RCC 7860 (cell line): ENCODE results near the gene ISG15.

Experiments used
- DNase-seq: peaks from one replicate; pipeline ENCODE4 v3.0.0-alpha.2; 2015; ENCODE audit warnings: low spot score
- FAIRE-seq: peaks from 2 replicates; lab custom pipeline; 2012; peaks lifted over from hg19 to GRCh38; lab: Jason Lieb, UNC

The ISG15 gene

DNA sequence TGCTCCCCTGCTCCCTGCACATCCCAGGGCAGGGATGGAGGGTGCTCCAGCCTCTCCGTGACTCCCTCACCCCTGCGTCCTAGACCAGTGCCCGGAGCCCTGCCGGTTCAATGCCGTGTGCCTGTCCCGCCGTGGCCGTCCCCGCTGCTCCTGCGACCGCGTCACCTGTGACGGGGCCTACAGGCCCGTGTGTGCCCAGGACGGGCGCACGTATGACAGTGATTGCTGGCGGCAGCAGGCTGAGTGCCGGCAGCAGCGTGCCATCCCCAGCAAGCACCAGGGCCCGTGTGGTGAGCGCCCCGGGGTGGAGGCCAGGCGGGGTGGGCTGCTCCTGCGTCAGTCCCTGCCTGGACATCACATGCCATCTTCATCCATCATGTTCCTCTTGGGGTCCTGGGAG is 28.6 kb downstream of the ISG15 start:
- FAIRE-seq (no peak), DNase-seq (no peak)

DNA sequence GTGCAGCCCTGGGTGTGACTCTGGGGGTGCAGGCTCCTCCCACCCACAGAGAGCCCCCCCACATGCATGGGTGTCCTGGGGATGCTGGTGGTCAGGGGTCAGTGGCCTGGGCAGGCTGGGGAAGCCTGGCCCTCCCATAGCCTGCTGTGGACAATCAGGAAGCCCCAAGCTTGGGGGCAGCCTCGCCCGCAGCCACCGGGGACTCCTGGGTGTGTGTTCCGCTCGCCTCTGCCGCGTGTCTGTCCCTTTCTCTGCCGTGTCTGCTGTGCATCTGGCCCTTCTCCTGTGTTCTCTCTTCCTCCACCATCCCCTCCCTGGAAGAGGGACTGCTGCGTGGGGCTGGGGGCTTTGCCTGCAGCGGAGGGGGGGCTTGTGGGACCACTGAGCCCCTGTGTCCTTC is 29.5 kb downstream of the ISG15 start:
- no peak for FAIRE-seq
- no peak for DNase-seq

DNA sequence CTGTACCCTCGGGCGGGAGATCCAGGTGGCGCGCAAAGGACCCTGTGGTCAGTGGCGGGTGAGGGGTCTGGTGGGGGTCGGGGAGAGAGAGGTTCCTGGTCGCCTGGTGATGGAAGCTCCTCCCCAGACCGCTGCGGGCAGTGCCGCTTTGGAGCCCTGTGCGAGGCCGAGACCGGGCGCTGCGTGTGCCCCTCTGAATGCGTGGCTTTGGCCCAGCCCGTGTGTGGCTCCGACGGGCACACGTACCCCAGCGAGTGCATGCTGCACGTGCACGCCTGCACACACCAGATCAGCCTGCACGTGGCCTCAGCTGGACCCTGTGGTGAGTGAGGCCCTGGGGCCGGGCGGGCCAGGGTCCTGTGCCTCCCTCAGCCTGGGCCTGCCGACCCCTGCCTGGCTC is 30.1 kb downstream of the ISG15 start:
- FAIRE-seq, result no peak
- DNase-seq, result no peak

DNA sequence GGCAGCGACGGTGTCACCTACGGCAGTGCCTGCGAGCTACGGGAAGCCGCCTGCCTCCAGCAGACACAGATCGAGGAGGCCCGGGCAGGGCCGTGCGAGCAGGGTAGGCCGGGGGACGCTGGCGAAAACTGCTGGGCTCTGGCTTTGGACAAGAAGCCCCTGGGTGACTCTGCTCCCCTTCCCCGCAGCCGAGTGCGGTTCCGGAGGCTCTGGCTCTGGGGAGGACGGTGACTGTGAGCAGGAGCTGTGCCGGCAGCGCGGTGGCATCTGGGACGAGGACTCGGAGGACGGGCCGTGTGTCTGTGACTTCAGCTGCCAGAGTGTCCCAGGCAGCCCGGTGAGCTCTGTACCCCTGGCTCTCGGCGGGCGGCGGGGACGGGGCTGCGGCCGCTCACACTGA is 30.6 kb downstream of the ISG15 start:
- no peak for FAIRE-seq
- DNase-seq, result no peak

DNA sequence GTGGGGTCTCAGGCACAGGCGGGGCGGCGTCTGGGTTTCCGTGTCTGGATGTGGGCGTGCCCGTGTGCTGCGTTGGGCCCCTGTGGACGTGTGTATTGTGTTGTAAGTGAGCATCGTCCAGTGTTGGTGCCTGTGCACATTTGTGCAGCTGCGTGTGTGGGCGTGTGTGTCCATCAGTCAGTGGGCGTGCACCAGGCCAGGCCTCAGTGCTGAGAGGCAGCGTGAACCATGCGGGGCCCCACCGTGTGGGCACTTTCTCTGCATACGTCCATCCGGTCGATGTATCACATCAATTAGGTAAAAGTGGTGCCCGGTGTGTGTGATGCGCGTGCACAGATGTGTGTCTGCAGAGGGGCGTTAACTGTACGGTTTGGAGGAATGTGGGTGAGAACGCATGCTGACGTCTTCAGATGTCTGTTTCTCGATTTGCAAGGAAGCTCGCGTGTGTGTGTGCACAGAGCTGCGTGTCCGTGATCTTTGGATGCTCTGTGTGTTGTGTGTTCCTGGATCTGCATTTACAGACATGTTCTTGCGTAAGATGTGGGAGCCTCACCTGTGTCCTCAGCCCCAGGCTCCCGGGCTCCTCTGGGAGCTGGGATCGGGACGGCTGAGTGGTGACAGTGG is 31.3 kb downstream of the ISG15 start:
- DNase-seq (no peak), FAIRE-seq (no peak)

DNA sequence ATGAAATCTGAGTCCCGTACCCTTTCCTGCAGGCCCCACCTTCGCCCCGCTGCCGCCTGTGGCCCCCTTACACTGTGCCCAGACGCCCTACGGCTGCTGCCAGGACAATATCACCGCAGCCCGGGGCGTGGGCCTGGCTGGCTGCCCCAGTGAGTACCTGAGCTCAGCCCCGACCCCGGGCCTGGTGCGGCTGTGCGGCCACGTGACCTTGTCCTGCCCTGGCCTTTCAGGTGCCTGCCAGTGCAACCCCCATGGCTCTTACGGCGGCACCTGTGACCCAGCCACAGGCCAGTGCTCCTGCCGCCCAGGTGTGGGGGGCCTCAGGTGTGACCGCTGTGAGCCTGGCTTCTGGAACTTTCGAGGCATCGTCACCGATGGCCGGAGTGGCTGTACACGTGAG is 31.8 kb downstream of the ISG15 start:
- no peak for DNase-seq
- FAIRE-seq, result no peak

DNA sequence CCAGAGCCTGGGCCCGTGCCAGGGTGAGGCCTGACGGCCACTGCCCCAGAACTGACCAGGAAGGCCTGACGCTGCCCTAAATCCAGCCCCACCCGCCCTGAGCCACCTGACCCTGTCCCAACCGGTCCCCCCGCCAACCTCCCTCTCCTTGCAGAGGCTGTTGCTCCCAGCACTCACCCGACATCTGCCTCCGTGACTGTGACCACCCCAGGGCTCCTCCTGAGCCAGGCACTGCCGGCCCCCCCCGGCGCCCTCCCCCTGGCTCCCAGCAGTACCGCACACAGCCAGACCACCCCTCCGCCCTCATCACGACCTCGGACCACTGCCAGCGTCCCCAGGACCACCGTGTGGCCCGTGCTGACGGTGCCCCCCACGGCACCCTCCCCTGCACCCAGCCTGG is 32.9 kb downstream of the ISG15 start:
- FAIRE-seq, result no peak
- no peak for DNase-seq

DNA sequence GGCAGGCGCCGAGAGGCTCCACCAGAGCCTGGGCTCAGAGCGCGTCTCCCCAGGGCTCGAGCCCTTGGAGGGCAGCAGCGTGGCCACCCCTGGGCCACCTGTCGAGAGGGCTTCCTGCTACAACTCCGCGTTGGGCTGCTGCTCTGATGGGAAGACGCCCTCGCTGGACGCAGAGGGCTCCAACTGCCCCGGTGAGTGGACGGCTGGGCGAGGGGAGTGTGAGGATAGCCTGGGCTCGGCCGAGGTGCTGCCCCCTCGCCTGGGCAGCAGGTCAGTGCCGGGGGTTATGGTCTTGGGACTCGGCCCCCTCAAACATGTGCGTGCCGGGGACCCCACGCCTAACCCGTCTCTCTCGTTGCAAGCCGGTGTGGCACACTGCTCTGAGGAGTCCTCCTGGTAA is 33.5 kb downstream of the ISG15 start:
- FAIRE-seq (no peak), DNase-seq (no peak)

DNA sequence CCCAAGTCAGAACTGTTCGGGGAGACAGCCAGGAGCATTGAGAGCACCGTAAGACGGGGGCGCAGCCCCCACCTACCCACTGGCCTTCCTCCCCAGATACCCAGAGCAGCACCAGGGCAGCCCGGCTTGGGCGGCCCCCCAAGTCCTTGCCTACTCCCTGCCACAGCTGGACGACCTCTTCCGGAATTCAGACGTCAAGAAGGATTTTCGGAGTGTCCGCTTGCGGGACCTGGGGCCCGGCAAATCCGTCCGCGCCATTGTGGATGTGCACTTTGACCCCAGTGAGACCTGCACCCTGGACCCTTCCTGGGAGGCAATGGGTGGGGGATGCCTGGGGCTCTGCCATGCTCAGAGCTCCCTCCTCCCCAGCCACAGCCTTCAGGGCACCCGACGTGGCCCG is 34.1 kb downstream of the ISG15 start:
- DNase-seq (no peak), FAIRE-seq (no peak)

DNA sequence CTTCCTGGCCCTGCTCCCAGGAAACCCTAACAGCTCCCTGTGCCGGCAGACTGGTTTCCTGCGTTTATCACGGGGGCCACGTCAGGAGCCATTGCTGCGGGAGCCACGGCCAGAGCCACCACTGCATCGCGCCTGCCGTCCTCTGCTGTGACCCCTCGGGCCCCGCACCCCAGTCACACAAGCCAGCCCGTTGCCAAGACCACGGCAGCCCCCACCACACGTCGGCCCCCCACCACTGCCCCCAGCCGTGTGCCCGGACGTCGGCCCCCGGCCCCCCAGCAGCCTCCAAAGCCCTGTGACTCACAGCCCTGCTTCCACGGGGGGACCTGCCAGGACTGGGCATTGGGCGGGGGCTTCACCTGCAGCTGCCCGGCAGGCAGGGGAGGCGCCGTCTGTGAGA is 34.7 kb downstream of the ISG15 start:
- no peak for FAIRE-seq
- no peak for DNase-seq

DNA sequence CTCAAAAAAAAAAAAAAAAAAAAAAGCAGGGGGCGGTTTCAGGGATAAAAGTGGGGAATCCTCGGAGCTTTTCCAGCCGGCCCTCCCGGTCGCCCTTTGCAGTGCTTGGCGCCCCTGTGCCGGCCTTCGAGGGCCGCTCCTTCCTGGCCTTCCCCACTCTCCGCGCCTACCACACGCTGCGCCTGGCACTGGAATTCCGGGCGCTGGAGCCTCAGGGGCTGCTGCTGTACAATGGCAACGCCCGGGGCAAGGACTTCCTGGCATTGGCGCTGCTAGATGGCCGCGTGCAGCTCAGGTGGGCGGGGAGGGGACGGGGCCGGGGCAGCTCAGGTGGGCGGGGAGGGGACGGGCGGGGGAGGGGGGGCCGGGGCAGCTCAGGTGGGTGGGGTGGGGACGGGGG is 35.5 kb downstream of the ISG15 start:
- DNase-seq (no peak), FAIRE-seq (no peak)

DNA sequence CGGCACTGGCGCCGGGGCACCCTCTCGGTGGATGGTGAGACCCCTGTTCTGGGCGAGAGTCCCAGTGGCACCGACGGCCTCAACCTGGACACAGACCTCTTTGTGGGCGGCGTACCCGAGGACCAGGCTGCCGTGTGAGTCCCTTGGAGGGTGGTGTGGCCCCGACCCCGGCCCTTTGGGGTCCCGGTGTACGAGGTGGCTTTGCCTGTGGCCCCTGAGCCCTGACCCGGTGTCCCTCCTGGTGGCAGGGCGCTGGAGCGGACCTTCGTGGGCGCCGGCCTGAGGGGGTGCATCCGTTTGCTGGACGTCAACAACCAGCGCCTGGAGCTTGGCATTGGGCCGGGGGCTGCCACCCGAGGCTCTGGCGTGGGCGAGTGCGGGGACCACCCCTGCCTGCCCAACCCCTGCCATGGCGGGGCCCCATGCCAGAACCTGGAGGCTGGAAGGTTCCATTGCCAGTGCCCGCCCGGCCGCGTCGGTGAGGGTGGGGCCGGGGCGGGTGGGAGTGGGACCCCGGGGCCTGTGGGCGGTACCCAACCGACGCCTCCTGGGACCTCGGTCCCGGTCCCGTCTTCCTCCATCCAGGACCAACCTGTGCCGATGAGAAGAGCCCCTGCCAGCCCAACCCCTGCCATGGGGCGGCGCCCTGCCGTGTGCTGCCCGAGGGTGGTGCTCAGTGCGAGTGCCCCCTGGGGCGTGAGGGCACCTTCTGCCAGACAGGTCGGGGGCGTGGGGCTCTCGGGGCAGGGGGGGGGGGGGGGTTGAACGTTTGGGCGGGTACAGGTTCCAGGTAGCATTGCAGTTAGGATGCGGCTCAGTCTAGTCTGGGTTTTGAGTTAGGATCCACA is 36.2 kb downstream of the ISG15 start:
- no peak for FAIRE-seq

DNA sequence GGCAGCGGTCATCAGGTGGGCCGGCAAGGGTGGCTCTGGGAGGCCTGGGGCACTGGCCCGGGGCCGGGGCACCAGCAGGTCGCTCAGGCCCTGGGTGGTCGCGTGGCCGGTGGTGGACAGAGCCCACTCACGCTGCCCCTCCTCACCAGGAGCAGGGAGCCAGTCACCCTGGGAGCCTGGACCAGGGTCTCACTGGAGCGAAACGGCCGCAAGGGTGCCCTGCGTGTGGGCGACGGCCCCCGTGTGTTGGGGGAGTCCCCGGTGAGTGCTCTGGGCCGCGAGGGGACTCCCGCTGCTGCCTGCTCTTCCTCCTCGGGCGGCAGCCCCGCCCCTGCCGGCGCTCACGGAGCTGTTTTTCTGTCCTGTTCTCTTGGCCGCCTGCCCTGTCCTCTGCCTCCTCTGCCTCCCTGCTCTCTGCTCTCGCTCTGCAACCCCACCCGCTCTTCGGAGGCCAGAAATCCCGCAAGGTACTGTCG is 37.3 kb downstream of the ISG15 start:
- DNase-seq, result no peak

More for the DNA sequence above, 36.2 kb downstream of the ISG15 start:
- no peak for DNase-seq

DNA sequence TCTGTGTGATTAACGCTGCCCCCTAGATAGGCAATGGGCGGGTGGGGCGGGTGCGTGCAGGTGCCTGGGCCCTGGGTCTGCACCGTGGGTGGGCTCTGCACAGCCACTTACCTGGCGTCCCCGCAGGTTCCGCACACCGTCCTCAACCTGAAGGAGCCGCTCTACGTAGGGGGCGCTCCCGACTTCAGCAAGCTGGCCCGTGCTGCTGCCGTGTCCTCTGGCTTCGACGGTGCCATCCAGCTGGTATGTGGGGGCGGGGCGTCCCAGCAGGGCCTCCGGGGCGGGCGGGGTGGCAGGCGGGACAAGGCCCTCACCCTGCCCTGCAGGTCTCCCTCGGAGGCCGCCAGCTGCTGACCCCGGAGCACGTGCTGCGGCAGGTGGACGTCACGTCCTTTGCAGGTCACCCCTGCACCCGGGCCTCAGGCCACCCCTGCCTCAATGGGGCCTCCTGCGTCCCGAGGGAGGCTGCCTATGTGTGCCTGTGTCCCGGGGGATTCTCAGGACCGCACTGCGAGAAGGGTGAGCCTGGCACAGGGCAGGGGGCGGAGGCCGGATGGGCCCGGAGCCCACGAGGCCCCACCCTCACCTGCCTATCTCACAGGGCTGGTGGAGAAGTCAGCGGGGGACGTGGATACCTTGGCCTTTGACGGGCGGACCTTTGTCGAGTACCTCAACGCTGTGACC is 38.0 kb downstream of the ISG15 start:
- DNase-seq (no peak), FAIRE-seq (no peak)

More for the DNA sequence above, 37.3 kb downstream of the ISG15 start:
- FAIRE-seq, result no peak

DNA sequence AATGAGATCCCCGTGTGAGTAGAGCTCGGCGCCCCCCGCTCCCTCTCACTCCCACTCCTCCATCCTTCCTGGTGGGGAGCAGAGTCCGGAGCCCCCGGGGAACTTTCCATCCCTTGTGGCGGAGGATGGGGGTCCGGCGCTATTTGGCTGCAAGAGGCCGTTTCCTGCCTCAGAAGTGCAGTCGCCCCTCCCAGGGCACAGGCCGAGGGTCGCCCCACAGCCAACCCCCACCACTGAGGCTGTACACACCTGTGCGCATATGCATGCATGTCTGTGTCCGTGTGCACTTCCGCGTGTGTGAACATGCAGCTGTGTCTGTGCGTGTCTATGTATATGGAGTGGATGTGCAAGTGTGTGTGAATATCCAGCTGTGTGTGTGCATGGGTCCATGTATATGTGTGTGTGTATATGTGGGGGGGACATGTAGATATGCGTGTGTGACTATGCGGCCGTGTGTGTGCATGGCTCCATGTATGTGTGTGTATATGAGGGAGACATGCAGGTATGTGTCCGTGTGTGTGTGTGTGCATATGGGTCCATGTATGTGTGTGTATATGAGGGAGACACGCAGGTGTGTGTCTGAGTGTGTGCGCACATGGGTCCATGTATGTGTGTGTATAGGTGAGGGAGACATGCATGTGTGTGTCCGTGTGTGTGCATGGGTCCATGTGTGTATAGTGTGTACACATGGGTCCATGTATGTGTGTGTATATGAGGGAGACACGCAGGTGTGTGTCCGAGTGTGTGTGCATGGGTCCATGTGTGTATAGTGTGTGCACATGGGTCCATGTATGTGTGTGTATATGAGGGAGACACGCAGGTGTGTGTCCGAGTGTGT is 38.9 kb downstream of the ISG15 start:
- DNase-seq, result no peak
- FAIRE-seq, result no peak

DNA sequence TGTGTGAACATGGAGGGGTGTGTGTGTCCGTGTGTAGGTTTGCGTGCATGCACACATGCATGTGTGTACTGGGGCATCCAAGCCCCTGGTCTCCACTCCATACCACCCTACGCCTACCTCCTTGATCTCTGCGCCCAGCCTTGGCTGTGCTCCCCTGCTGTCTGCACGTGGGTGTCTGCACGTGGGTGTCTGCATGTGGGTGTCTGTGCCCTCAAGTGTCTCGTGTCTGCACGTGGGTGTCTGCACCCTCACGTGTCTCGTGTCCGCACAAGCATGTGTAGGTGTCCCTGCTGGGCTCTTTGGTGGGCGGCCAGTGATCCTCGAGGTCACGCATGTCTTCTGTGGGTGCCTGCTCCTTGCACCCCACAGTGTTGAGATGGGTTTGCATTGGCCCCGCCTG is 39.7 kb downstream of the ISG15 start:
- FAIRE-seq, result no peak
- DNase-seq, result no peak

DNA sequence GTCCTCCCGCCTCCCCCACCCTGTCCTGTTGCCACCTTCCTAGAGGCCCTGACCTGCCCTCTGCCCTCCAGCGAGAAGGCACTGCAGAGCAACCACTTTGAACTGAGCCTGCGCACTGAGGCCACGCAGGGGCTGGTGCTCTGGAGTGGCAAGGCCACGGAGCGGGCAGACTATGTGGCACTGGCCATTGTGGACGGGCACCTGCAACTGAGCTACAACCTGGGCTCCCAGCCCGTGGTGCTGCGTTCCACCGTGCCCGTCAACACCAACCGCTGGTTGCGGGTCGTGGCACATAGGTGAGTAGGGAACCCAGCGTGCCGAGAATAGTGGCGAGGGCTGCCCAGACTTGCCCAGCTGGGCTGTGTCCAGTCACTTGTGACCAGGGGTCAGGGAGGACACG is 40.4 kb downstream of the ISG15 start:
- FAIRE-seq (no peak), DNase-seq (no peak)

DNA sequence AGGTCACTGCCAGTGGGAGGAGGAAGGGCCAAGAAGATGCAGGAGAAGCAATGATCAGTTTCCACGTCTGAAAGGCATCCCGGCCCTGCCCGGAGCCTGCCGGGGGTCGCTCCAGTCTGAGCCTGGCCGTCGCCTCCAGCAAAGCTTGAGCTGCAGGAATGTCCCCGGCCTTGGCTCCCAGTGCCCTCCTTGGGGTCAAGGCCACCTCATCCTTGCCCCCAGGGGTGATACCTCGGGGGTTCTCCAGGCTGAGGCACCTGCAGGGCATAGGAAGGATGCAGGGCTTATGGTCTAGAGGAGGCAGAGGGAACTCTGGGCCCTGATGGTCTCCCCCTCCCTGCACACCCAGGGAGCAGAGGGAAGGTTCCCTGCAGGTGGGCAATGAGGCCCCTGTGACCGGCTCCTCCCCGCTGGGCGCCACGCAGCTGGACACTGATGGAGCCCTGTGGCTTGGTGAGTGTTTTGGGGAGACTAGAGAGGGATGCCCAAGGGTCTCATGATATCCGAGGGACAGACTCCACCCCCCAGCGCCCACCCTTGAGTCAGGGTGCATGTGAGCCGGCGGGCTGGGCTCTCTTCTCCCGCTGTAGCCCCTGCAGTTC is 40.9 kb downstream of the ISG15 start:
- no peak for DNase-seq
- FAIRE-seq, result no peak

DNA sequence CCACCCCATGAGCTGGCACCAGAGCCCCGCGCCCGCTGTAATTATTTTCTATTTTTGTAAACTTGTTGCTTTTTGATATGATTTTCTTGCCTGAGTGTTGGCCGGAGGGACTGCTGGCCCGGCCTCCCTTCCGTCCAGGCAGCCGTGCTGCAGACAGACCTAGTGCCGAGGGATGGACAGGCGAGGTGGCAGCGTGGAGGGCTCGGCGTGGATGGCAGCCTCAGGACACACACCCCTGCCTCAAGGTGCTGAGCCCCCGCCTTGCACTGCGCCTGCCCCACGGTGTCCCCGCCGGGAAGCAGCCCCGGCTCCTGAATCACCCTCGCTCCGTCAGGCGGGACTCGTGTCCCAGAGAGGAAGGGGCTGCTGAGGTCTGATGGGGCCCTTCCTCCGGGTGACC is 41.7 kb downstream of the ISG15 start:
- DNase-seq (no peak), FAIRE-seq (no peak)

DNA sequence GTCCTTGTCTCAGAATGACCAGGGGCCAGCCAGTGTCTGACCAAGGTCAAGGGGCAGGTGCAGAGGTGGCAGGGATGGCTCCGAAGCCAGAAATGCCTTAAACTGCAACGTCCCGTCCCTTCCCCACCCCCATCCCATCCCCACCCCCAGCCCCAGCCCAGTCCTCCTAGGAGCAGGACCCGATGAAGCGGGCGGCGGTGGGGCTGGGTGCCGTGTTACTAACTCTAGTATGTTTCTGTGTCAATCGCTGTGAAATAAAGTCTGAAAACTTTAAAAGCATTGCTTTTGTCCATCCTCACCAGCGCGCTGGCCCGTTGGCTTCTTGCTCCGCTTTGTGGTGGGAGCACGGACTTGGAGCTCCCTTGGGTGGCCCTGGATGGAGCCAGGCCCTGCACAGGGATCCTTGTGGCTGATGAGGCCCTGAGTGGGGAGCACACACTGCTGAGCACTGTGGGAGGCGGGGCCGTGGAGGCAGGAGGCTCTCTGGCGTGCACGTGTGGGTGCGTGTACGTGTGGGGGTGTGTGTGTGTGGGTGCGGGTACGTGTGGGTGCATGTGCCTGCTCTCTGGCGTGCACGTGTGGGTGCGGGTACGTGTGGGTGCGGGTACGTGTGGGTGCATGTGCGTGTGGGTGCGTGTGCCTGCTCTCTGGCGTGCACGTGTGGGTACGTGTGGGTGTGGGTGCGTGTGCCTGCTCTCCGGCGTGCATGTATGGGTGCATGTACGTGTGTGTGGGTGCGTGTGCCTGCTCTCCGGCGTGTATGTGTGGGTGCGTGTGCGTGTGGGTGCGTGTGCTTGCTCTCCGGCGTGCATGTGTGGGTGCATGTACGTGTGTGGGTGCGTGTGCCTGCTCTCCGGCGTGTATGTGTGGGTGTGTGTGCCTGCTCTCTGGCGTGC is 42.8 kb downstream of the ISG15 start:
- no peak for FAIRE-seq
- DNase-seq, result no peak
